ENCODE measurements around the gene SLC29A1.

SLC29A1 gene

GRCh38 chr6:44221961-44222335, 1.4 kb upstream of the SLC29A1 start:
- peaks cover 18% of the 10 kb centered on the region for H3K4me1 ChIP-seq (ENCODE audit: control insufficient read depth, insufficient read depth, low read length, poor library complexity, severe bottlenecking)
- no peak overlapping the region for H3K27ac ChIP-seq (ENCODE audit: insufficient read depth, low read length, poor library complexity, severe bottlenecking)
- peaks cover 4% of the 10 kb centered on the region for H3K27me3 ChIP-seq (replicated peaks; ENCODE audit: control insufficient read depth, insufficient read depth, low read length, poor library complexity, severe bottlenecking)
- H3K9me3 ChIP-seq (ENCODE audit: control insufficient read depth, low read length) = no peaks in the 10 kb centered on the region
- no peaks in the 10 kb centered on the region for H3K36me3 ChIP-seq (ENCODE audit: control insufficient read depth, insufficient read depth, low read length)
- H3K4me3 ChIP-seq (ENCODE audit: insufficient read depth, low read depth, low read length, poor library complexity, severe bottlenecking) = no peak overlapping the region
- DNase-seq = no peak

- no peak for DNase-seq
- Histone ChIP-seq H3K27me3 (replicated peaks; ENCODE audit: control insufficient read depth, insufficient read depth, low read length, poor library complexity, severe bottlenecking) (peaks cover 4% of the 10 kb centered on the region), H3K9me3 (ENCODE audit: control insufficient read depth, low read length) (no peaks in the 10 kb centered on the region), H3K27ac (ENCODE audit: insufficient read depth, low read length, poor library complexity, severe bottlenecking) (peak overlapping the region; percentile 41), H3K36me3 (ENCODE audit: control insufficient read depth, insufficient read depth, low read length) (no peaks in the 10 kb centered on the region), H3K4me3 (ENCODE audit: insufficient read depth, low read depth, low read length, poor library complexity, severe bottlenecking) (peak overlapping the region; percentile 48), H3K4me1 (ENCODE audit: control insufficient read depth, insufficient read depth, low read length, poor library complexity, severe bottlenecking) (peaks cover 18% of the 10 kb centered on the region)
Measured at GRCh38 chr6:44222486-44223318, 693 bp upstream of the SLC29A1 start.

- Histone ChIP-seq H3K4me1 (ENCODE audit: control insufficient read depth, insufficient read depth, low read length, poor library complexity, severe bottlenecking) (peaks cover 14% of the 10 kb centered on the region), H3K36me3 (ENCODE audit: control insufficient read depth, insufficient read depth, low read length) (no peaks in the 10 kb centered on the region), H3K9me3 (ENCODE audit: control insufficient read depth, low read length) (no peaks in the 10 kb centered on the region), H3K4me3 (ENCODE audit: insufficient read depth, low read depth, low read length, poor library complexity, severe bottlenecking) (peak overlapping the region; percentile 66), H3K27ac (ENCODE audit: insufficient read depth, low read length, poor library complexity, severe bottlenecking) (no peak overlapping the region), H3K27me3 (replicated peaks; ENCODE audit: control insufficient read depth, insufficient read depth, low read length, poor library complexity, severe bottlenecking) (peaks cover 4% of the 10 kb centered on the region)
- DNase-seq = no peak
Measured at GRCh38 chr6:44224029-44224964, 902 bp downstream of the SLC29A1 start.

- Histone ChIP-seq H3K9me3 (ENCODE audit: control insufficient read depth, low read length) (no peaks in the 10 kb centered on the region), H3K4me1 (ENCODE audit: control insufficient read depth, insufficient read depth, low read length, poor library complexity, severe bottlenecking) (peaks cover 11% of the 10 kb centered on the region), H3K36me3 (ENCODE audit: control insufficient read depth, insufficient read depth, low read length) (no peaks in the 10 kb centered on the region), H3K27me3 (replicated peaks; ENCODE audit: control insufficient read depth, insufficient read depth, low read length, poor library complexity, severe bottlenecking) (peaks cover 2% of the 10 kb centered on the region), H3K27ac (ENCODE audit: insufficient read depth, low read length, poor library complexity, severe bottlenecking) (no peak overlapping the region), H3K4me3 (ENCODE audit: insufficient read depth, low read depth, low read length, poor library complexity, severe bottlenecking) (no peak overlapping the region)
- DNase-seq = no peak
Measured at GRCh38 chr6:44224965-44225305, 1.5 kb downstream of the SLC29A1 start.

GRCh38 chr6:44225579-44226325, 2.4 kb downstream of the SLC29A1 start:
- no peaks in the 10 kb centered on the region for H3K36me3 ChIP-seq (ENCODE audit: control insufficient read depth, insufficient read depth, low read length)
- H3K4me1 ChIP-seq (ENCODE audit: control insufficient read depth, insufficient read depth, low read length, poor library complexity, severe bottlenecking) = peaks cover 11% of the 10 kb centered on the region
- no peaks in the 10 kb centered on the region for H3K9me3 ChIP-seq (ENCODE audit: control insufficient read depth, low read length)
- no peak for DNase-seq
- no peaks in the 10 kb centered on the region for H3K27me3 ChIP-seq (replicated peaks; ENCODE audit: control insufficient read depth, insufficient read depth, low read length, poor library complexity, severe bottlenecking)
- H3K27ac ChIP-seq (ENCODE audit: insufficient read depth, low read length, poor library complexity, severe bottlenecking) = no peak overlapping the region
- H3K4me3 ChIP-seq (ENCODE audit: insufficient read depth, low read depth, low read length, poor library complexity, severe bottlenecking) = no peak overlapping the region

GRCh38 chr6:44226368-44227147, 3.2 kb downstream of the SLC29A1 start:
- Histone ChIP-seq H3K27ac (ENCODE audit: insufficient read depth, low read length, poor library complexity, severe bottlenecking) (no peak overlapping the region), H3K36me3 (ENCODE audit: control insufficient read depth, insufficient read depth, low read length) (no peaks in the 10 kb centered on the region), H3K27me3 (replicated peaks; ENCODE audit: control insufficient read depth, insufficient read depth, low read length, poor library complexity, severe bottlenecking) (no peaks in the 10 kb centered on the region), H3K4me1 (ENCODE audit: control insufficient read depth, insufficient read depth, low read length, poor library complexity, severe bottlenecking) (peaks cover 11% of the 10 kb centered on the region), H3K9me3 (ENCODE audit: control insufficient read depth, low read length) (no peaks in the 10 kb centered on the region), H3K4me3 (ENCODE audit: insufficient read depth, low read depth, low read length, poor library complexity, severe bottlenecking) (no peak overlapping the region)
- no peak for DNase-seq

- no peak for DNase-seq
- Histone ChIP-seq H3K27ac (ENCODE audit: insufficient read depth, low read length, poor library complexity, severe bottlenecking) (no peak overlapping the region), H3K9me3 (ENCODE audit: control insufficient read depth, low read length) (no peaks in the 10 kb centered on the region), H3K36me3 (ENCODE audit: control insufficient read depth, insufficient read depth, low read length) (no peaks in the 10 kb centered on the region), H3K4me1 (ENCODE audit: control insufficient read depth, insufficient read depth, low read length, poor library complexity, severe bottlenecking) (peaks cover 11% of the 10 kb centered on the region), H3K4me3 (ENCODE audit: insufficient read depth, low read depth, low read length, poor library complexity, severe bottlenecking) (no peak overlapping the region), H3K27me3 (replicated peaks; ENCODE audit: control insufficient read depth, insufficient read depth, low read length, poor library complexity, severe bottlenecking) (no peaks in the 10 kb centered on the region)
Measured at GRCh38 chr6:44227148-44227793, 3.9 kb downstream of the SLC29A1 start.

GRCh38 chr6:44228031-44228430, 4.6 kb downstream of the SLC29A1 start:
- Histone ChIP-seq H3K27me3 (replicated peaks; ENCODE audit: control insufficient read depth, insufficient read depth, low read length, poor library complexity, severe bottlenecking) (no peaks in the 10 kb centered on the region), H3K27ac (ENCODE audit: insufficient read depth, low read length, poor library complexity, severe bottlenecking) (no peak overlapping the region), H3K4me3 (ENCODE audit: insufficient read depth, low read depth, low read length, poor library complexity, severe bottlenecking) (no peak overlapping the region), H3K36me3 (ENCODE audit: control insufficient read depth, insufficient read depth, low read length) (no peaks in the 10 kb centered on the region), H3K4me1 (ENCODE audit: control insufficient read depth, insufficient read depth, low read length, poor library complexity, severe bottlenecking) (peaks cover 7% of the 10 kb centered on the region), H3K9me3 (ENCODE audit: control insufficient read depth, low read length) (no peaks in the 10 kb centered on the region)
- no peak for DNase-seq

- H3K27ac ChIP-seq (ENCODE audit: insufficient read depth, low read length, poor library complexity, severe bottlenecking) = no peak overlapping the region
- no peak for DNase-seq
- H3K4me3 ChIP-seq (ENCODE audit: insufficient read depth, low read depth, low read length, poor library complexity, severe bottlenecking) = no peak overlapping the region
- H3K4me1 ChIP-seq (ENCODE audit: control insufficient read depth, insufficient read depth, low read length, poor library complexity, severe bottlenecking) = peaks cover 5% of the 10 kb centered on the region
- no peaks in the 10 kb centered on the region for H3K36me3 ChIP-seq (ENCODE audit: control insufficient read depth, insufficient read depth, low read length)
- H3K27me3 ChIP-seq (replicated peaks; ENCODE audit: control insufficient read depth, insufficient read depth, low read length, poor library complexity, severe bottlenecking) = no peaks in the 10 kb centered on the region
- H3K9me3 ChIP-seq (ENCODE audit: control insufficient read depth, low read length) = no peaks in the 10 kb centered on the region
Measured at GRCh38 chr6:44228433-44228832, 5.0 kb downstream of the SLC29A1 start.

Measured in effector memory CD4-positive, alpha-beta T cell (primary cell).